ENCODE data around the gene IFNA1.
"Not testable (repeated sequence)": the region's sequence is repeated elsewhere in the genome, so short reads cannot be mapped to it uniquely, and the experiment has no call there.

Gene IFNA1

DNA sequence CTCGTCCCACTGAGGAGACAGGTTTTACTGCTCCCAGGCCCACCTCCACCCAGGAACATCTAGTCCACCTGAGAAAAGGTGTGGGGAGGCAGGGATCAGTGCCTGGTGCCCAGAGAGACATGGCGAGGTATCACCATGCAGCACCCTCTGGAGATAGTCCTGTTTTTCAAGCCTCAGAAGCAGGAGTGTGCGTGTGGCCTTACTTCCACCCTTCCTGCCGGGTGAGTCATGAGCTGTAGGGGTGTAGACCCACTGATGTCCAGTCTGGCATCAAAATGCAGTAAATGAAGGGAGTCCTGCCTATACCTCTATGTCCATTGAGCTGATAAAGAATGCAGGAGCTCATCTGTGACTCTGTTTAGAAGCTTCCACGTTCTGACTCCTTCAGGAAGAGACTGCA, 9.1 kb downstream of the IFNA1 start:
- DNase-seq = not testable (repeated sequence)

DNA sequence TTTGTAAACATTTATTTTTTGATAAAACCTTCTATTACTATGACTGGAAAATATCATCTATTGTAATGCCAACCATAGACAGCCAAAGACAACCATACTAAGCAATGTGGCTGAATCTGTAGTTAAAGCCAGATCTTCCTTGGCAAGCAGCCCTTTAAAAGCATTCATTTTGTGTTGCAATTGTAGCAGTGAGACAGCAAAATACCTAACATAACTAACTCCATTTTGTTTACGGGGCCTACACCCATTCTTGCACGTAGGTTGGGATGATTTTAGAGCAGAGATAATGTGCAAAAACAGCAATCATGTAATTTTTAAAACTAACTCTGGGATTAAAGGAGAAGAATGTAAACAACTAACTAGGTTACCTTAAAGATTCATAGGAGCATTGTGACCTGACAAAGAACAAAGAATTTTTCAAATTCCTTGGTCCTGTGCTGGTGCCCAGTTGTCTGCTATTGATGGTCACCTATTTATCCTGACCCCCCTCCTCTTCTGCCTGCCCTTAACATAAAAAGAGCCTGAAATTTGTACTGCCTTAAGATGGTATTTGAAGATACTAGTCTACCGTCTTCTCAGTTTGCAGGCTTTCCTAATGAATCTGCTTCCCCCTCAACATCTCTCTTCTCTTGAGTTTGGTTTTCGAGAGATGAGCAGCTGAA, 10.6 kb downstream of the IFNA1 start:
- no peak for DNase-seq

DNA sequence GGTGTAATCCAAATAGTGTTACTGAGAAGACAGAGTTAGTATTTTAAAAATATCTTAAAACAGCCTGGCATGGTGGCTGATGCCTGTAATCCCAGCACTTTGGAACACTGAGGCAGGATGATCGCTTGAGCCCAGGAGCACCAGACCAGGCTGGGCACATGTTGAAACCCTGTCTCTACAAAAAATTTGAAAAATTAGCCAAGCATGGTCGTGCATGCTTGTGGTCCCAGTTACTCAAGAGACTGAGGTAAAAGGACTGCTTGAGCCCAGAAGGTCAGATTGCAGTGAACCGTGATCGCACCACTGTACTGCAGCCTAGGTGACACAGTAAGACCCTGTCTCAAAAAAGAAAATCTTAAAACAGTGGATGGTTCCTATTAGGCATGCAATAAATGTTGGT, 12.4 kb downstream of the IFNA1 start:
- DNase-seq = no peak

DNA sequence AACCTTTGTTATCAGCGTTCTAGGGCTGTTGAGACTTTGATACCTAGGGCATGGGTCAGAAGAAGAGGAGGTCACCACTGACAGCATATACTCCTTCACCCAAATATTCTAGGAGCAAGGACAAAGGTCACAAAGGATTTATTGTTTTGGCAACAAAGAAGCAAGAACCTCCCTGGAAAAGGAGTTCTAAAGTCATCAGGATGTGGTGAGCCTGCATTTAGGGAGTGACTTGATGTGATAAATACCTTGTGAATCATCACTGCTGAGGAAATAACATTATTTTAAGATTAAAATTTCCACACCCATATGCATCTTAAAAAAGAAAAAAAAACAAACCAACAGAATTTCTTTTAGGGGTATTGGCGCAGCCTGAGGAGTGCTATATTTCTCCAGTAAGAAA, 13.9 kb downstream of the IFNA1 start:
- DNase-seq = no peak

DNA sequence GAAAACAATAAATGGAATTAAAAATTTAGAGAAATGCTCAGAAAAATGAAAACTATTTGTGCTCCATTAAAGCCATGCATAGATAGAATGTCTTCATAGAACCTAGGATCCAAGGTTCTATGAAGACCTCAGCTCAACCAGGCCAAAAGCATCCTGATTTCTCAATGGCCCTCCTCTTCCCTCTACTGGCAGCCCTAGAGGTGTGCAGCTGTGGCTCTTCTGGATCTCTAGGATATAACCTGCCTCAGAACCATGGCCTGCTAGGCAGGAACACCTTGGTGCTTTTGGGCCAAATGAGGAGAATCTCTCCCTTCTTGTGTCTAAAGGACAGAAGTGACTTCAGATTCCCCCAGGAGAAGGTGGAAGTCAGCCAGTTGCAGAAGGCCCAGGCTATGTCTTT, 15.1 kb downstream of the IFNA1 start:
- DNase-seq = peak; percentile 36

DNA sequence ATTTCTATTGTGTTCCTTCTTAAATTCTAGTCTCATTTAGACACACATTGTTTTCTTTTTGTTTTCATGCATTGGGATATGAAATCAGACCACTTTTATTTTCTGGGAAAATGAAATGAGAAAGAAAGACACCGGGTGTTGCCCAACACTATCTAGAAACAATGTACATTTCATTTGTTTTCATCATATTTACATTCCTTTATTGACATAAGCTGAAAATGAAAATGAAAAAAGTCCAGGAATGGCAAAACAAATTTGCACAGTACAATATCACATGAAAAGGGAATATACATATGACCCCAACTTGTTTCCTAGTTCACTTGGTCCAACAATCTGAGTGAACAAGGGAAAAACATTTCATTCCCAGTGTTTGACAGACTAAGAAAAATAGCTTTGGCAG, 21.1 kb downstream of the IFNA1 start:
- no peak for DNase-seq

DNA sequence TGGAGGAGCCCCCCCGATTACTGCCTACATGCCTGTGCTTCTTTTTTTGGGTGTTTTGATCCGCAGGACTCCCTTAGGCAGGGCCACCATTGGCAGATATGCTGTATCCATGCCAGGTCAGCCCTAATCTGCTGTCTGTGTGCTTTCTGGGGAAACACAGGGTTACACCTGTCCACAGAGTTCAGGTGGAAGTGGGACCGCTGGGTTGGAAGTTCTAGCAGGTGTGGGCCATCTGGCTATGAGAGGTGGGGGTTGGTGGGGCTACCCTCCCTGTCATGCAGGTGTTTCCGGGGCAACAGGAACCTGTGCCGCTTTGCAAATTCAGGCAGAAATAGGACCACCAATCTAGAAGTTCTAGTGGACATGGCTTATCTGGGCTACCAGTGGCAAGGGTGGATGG, 24.9 kb downstream of the IFNA1 start:
- no peak for DNase-seq

DNA sequence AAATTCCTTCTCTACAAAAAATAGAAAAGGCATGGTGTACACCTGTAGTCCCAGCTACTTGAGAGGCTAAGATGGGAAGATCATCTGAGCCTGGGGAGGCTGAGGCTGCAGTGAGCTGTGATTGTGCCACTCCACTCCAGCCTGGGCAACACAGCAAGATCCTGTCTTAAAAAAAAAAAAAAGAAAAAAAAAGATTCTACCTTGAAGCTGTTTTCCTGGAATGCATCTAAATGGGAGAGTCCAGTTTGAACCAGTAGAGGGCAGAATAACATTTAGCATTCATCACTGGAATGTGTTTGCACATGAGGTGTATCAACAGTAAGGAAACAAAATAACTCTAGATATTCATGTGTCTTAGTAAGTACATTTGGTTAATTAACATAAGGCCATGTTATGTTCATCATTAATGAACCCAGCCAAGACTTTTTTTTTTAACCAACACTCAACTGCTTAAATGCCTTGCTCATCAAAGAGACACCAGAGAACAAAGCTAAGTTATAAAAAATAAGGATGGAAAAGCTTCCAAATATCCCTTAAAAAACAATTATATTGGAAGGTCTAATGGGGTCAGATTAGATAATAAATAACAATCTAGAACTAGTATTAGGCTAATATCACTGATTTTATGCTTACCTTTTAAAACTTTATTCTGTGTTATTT, 25.8 kb downstream of the IFNA1 start:
- no peak for DNase-seq

DNA sequence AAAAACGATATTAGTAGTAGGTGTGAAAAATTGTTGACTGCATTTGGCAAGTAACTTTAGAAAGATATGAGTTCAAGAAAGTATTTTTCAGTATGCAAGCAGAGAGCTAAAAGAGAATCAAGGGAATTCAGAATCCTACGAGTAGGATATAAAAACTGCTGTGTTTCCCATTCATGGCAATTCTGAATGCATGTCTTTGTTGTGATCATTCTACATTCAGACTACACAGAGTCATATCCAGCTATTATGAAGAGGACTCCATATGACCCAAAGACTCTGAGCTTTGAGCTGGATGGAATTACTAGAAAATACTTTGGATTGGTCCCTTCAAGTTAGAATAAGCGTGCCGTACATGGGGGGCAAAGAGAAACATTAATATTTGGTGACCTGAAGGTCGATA, 29.9 kb downstream of the IFNA1 start:
- no peak for DNase-seq

DNA sequence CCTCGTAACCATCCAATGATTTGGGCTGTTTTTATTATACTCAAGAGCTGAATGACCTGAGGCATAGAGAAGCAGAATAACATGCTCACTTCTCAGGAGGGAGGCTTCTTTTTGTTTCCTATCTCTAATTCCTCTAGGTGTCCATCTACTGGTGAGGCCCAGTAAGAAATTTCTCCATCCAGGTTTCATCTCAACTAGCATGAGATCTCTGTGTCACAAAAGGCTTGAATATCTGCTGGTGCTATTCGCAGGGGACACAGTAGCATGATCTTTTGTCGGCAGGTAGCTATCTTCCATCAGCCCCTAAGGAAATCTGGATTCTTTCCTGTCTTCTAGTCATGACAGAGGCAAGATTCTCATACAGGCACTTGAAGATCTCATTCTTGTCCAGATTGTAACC, 33.0 kb downstream of the IFNA1 start:
- no peak for DNase-seq

DNA sequence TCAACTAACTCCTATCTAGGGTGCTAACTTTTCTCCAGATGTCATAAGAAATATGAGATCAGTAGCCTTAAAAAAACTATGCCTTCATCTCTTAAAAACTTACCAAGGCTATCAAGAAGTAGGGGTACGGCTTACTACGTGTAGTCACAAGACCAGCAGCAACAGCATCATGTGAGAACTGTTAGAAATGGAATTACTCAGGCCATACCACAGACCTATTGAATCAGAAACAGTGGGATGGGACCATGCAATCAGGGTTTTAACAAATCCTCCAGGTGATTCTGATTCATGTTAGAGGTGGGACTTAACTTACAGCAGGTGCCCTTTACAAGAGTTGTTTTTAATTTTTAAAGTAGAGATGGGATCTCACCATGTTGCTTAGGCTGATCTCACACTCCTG, 37.2 kb downstream of the IFNA1 start:
- no peak for DNase-seq

DNA sequence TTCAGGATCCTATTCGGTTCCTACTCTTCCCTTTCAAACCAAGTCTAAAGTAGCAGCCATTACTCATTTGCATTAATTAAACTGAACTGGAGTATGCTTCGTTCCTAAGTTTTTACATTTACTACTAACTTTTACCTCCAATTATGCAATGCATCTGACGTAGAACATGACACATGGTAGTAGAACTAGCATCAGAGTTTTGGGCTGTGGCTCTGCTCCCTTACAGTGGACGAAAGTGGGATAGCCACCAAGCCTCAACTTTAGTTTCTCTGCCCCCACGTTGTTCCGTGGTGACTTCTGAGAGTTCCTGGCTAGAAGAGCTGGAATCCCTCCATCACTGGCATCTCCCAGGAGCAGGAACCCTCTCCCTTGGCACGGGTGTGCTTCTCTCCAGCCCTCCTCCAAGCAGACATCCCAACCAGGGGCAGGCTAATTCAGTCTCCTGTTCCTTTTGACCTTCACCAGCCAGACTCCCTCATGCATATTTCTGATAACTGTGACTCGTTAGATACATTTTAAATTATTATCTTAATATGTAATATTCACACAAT, 39.0 kb downstream of the IFNA1 start:
- no peak for DNase-seq

DNA sequence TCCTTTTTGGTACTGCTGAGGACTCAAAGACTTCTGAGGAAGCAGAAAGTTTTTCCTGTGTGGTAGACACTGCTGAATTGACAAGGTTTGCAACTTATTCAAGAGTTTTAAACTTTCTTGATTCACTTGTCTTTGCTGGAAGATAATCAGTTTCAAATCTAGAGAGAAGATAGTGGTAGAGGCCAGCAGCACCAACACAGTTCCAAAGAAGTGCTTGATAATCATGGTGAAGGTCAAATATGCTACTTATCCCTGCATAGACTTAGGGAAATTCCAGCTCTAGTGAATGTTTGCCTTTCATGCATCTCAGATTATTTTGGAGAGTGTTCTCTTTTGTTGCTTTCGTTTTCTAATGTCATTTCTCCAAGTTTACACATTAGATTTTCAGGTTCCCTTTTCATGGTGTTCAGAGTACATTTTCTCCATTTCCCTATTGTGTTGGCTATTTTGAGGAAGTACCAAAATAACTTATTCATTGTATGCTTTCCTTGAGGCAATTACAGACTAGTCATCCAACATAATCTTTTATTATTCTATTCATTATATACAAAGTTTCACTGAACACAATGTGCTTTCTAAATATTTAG, 41.3 kb downstream of the IFNA1 start:
- no peak for DNase-seq

DNA sequence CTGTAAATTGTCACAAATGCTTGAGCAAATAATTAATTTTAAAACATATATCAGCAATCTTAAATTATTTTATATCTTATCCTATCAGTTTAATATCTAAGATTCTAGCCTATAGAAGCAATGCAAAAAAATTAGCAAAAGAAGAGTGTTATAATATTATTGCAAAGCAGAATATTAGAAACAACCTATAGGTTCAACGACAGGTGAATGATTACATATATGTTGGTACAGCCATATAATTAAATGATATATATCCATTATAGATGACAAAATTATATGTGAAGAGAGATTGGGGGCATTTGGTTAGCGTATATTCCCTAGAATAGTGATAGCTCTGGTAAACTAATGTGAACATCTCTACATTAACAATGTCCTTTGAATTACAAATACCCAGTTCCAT, 42.0 kb downstream of the IFNA1 start, which contains the start of gene IFNE:
Gene IFNE (minus strand): TSS at position 101 of the 400 bp plus-strand sequence. CDS start 619 bp downstream, outside the sequence.
- DNase-seq = no peak
